Epithelial cell of esophagus (primary cell): ENCODE measurements around the gene NIT1.

Experiments used
- DNase-seq: peaks from one replicate; pipeline ENCODE4 v3.0.0; 2010; ENCODE audit warnings: low read depth
- H3K4me3 ChIP-seq: 2 replicates; pipeline ENCODE4 v1.5.1; 2011; ENCODE audit warnings: mild to moderate bottlenecking, low read length, control low read depth
- TF ChIP-seq, protein P1 (sequence below): IDR thresholded peaks from 2 replicates; pipeline ENCODE4 v1.5.1; 2011; ENCODE audit warnings: low read depth, mild to moderate bottlenecking, low read length, control low read depth, inconsistent platforms; ENCODE audit not compliant: insufficient read depth; ENCODE audit errors: missing control alignments

The NIT1 gene

DNA sequence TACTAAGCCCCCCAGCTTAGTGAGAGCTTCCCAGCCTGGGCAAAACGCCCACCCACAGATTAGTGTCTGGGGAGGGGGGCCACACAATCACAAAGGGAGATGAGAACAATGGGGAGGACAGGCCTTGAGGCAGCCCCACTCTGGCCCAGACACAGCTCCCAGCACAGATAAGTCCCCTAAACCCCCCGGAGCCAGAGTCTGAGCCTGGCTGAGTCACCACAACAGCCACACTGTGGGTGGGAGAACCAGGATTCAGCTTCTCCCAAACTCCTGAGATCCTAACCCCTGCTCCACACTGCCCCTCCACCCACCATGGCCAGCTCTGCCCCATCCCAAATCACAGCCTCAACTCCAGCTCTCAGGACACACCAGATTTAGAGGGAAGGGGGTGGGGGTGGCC lies 32.7 kb upstream of the NIT1 start:
- TF ChIP-seq, protein P1, sequence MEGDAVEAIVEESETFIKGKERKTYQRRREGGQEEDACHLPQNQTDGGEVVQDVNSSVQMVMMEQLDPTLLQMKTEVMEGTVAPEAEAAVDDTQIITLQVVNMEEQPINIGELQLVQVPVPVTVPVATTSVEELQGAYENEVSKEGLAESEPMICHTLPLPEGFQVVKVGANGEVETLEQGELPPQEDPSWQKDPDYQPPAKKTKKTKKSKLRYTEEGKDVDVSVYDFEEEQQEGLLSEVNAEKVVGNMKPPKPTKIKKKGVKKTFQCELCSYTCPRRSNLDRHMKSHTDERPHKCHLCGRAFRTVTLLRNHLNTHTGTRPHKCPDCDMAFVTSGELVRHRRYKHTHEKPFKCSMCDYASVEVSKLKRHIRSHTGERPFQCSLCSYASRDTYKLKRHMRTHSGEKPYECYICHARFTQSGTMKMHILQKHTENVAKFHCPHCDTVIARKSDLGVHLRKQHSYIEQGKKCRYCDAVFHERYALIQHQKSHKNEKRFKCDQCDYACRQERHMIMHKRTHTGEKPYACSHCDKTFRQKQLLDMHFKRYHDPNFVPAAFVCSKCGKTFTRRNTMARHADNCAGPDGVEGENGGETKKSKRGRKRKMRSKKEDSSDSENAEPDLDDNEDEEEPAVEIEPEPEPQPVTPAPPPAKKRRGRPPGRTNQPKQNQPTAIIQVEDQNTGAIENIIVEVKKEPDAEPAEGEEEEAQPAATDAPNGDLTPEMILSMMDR = no peak
- peak overlapping the region; percentile 88 for H3K4me3 ChIP-seq

DNA sequence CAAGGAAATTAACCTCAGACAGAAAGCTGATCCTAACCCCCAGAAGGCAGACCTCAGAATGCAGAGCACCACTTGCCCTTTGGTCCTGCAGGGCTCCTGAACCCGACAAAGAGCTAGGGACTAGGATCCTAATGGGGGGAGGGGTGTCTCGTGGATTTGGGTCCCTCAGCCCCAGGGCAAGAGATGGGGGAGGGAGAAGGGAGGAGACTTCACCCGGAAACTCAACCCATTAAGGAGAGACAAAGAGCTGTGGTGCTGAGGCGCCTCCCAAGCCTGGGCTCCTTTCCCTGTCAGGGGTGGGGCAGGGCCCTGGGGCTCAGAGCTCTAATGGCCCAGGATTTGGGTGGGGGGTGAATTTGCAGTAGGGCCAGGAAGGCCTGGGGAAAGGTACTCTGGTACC lies 31.4 kb upstream of the NIT1 start:
- TF ChIP-seq, protein P1 = no peak
- peak; percentile 27 for DNase-seq
- H3K4me3 ChIP-seq = peak overlapping the region; percentile 88

More for the DNA sequence above, 32.7 kb upstream of the NIT1 start:
- peak; percentile 31 for DNase-seq

DNA sequence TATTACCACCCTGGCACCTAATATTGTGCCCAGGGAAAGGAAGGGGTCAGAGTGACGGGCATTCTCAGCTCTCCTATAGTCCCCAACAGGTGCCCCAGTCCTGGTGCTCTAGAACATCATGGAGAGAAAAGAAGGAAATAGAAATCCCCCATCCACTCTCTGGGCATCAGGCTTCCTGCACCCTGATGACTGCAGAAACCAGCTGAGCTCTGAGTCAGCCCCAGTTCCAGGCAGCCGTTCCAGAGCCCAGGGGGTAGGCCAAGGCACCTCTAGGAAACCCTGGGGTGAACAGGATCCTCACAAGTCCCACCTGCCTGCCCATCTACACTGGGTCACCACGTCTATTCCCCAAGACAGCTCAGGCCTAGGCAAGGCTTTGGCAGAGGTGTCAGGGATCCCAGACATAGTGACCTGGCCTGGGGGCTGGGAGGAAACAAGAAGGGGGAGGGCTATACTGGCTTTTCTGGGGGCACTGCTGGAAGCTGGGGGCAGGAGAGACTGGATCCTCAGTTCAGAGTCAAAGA lies 29.3 kb upstream of the NIT1 start:
- TF ChIP-seq, protein P1 = no peak
- H3K4me3 ChIP-seq = peak overlapping the region; percentile 88
- DNase-seq = peak; percentile 87

DNA sequence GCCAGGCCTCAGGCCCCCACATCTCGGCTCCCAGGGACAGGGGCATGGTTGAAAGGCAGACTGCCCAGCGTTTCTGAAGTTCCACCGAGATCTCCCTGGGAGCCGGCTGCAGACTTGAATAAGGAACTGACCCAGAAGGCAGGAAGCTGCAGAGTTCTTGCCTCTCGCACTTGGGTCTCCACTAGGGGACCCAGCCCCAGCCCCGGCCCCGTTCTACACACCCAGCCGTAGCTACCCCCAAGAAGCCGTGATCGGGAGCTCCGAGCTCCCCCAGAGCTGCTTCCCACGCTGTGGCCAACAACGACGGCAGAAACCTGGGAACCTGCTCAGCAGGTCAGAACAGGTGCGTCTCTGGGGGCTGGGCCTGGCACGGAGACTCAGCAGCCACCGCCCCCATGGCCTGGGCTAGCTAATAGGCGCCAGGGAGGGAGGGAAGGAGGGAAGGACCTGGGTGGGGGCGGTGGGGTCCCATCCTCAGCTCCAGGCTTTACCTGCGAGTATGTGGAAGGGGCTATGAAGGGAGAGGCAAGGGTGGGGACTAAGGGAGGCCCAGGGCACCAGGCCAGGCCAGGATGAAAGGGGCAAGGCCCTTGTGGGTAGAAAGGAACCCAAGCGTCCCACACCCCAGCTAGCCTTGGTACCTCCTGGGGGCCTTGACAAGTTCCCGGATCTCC lies 28.5 kb upstream of the NIT1 start, which contains the start of gene NECTIN4:
TSS of gene NECTIN4 (minus strand) at position 308 of the 674 bp plus-strand sequence. CDS start at position 46, 262 bp downstream.
- TF ChIP-seq, protein P1 = no peak
- DNase-seq = peak; percentile 93
- peak within 1 kb of the TSS; percentile 88 for H3K4me3 ChIP-seq

DNA sequence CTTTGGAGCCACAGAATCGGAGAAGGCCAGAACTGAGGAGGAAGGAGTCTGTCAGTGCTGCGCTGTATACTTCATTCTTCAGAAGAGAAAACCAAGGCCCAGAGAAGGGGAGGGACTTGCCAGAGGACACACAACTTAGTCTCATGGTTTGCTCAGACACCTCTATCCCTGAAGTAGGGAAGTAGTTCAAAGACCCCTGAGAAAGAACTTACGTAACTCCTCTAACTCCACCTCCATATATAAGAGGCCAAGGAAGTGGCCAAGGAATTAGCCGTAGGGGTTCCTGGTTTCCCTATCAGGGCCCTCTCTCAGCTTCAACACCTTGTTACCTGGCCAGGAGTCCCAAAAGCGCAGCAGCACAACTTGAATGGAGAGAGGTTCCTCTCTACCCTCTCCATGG lies 28.0 kb upstream of the NIT1 start:
- TF ChIP-seq, protein P1 = no peak
- no peak overlapping the region for H3K4me3 ChIP-seq
- DNase-seq = no peak

DNA sequence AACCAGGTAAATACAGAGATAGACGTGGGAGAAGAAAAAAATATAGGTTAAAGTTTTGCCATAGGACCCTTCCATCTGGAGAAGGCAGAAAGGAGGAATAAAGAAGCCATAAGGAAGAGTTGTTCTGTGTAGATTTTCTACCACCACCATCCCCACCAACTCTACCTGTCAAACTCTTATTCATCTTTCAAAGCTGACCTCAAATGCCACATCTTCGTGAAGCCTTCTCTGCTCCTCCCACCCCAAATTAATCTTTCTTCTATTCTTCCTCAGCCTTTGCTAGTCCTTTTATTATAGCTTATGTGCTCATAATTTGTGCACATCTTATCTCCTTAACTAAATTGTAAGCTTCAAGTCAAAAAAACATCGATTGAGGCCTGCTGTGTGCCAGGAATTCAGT lies 27.3 kb upstream of the NIT1 start:
- TF ChIP-seq, protein P1 = no peak
- no peak overlapping the region for H3K4me3 ChIP-seq
- DNase-seq = no peak

DNA sequence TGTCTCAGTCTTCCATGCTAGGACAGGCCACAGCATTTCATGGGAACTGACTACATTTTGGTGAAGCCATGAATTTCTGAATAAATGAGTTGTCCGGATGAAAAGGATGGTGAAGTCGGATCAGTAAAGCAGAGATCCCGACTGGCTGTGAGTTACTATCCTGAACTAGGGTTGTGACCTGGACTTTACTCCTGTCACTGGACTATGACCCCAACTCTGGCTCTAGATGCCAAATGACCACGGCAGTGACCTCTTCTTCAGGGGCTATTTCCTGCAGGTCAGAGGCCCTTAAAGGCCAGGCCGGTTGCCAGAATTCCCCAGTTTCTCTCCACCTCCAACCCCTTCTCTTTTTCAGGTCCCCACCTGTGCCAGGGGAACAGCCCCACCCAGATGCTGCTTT lies 26.8 kb upstream of the NIT1 start:
- TF ChIP-seq, protein P1 = no peak
- DNase-seq = no peak
- H3K4me3 ChIP-seq = no peak overlapping the region
